Measurements from ENCODE around the gene CD55.

GRCh38 chr1:207344221-207344620, 22.7 kb downstream of the CD55 start:
- TF ChIP-seq CTCF (IDR thresholded peaks at IDR 0.05) = no peak
- TF ChIP-seq ZFX (IDR thresholded peaks at IDR 0.05; ENCODE audit: borderline replicate concordance) = no peak
